Measurements from ENCODE around the gene PLEKHA6. TPM values are rescaled to one million over a fixed set of nuclear protein-coding genes. Genes with fewer than 3 reads are reported as not detected.

Gene PLEKHA6
- total RNA-seq, 2 donors from 2014 or later: 24.5 to 49.3 TPM

DNA sequence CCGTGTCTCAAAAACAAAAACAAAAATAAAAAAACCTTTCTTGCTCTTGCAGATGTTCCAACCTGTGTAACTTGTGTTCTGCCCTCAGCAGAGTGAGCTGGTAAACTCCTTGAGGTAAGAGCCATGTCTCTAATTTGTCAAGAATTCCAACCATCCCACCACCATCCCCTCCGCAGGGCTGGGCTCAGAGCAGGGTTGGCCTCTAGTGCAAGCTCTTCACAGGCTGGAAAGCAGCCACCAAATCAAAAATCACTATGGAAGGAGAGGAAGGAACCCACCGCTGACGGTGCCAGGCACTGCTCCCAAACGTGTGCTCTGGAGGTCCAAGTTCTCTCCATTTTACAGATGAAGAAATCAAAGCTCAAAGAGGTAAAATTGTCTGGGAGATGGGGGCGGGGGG lies 9.4 kb downstream of the PLEKHA6 start:
- 73% methylated on average over 6 of the region's 6 CpGs for WGBS
- no peaks in the 10 kb centered on the region for H3K9me3 ChIP-seq
- no peaks in the 10 kb centered on the region for H3K36me3 ChIP-seq
- DNase-seq (ENCODE audit: low spot score): no peak
- intact Hi-C loops (cut with DNase I): loop anchor here (5.0 kb wide), 1 partner anchor 88 kb away; no protein-coding TSS in a partner anchor
- no peak overlapping the region for H3K4me3 ChIP-seq
- H3K27ac ChIP-seq: no peak overlapping the region
- H3K4me1 ChIP-seq (replicated peaks): no peaks in the 10 kb centered on the region
- TF ChIP-seq POLR2AphosphoS5 (IDR thresholded peaks at IDR 0.05) (no peak), POLR2A (IDR thresholded peaks at IDR 0.05) (no peak), CTCF (IDR thresholded peaks at IDR 0.05) (no peak)
- no peaks in the 10 kb centered on the region for H3K27me3 ChIP-seq (replicated peaks; ENCODE audit: insufficient read depth)

DNA sequence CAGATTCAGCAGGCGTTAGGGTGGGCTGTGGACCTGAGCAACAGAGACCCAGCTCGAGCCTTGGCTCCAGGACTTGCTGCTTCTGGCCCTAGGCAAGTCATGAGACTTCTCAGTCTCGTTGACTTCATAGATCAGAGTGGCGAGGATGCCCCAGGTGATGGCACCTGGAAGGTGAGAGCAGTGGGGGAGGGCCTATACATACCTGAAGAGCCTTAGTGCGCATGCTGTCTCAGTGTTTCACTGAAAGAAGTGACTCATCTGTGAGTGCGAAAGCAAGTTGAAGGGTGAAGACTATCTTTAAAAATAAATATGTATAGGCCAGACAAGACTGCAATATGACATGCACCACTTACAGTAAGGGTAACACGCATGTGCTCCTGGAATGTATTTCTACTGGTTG lies 10.1 kb downstream of the PLEKHA6 start:
- no peak for DNase-seq (ENCODE audit: low spot score)
- intact Hi-C loops (cut with DNase I): loop anchor here (5.0 kb wide), 1 partner anchor 87 kb away; no protein-coding TSS in a partner anchor
- Histone ChIP-seq H3K27ac (no peak overlapping the region), H3K9me3 (no peaks in the 10 kb centered on the region), H3K36me3 (no peaks in the 10 kb centered on the region), H3K4me3 (no peak overlapping the region), H3K4me1 (replicated peaks) (no peaks in the 10 kb centered on the region), H3K27me3 (replicated peaks; ENCODE audit: insufficient read depth) (no peaks in the 10 kb centered on the region)
- TF ChIP-seq POLR2AphosphoS5 (IDR thresholded peaks at IDR 0.05): no peak
- no peak for TF ChIP-seq CTCF (IDR thresholded peaks at IDR 0.05)
- TF ChIP-seq POLR2A (IDR thresholded peaks at IDR 0.05): no peak
- 81% methylated on average over 7 of the region's 7 CpGs for WGBS

- no peaks in the 10 kb centered on the region for H3K27me3 ChIP-seq (replicated peaks; ENCODE audit: insufficient read depth)
- H3K9me3 ChIP-seq: no peaks in the 10 kb centered on the region
- WGBS: 28% methylated on average over 6 of the region's 6 CpGs
- H3K4me3 ChIP-seq: no peak overlapping the region
- no peak for DNase-seq (ENCODE audit: low spot score)
- H3K27ac ChIP-seq: peak overlapping the region; percentile 14 to 16
- H3K4me1 ChIP-seq (replicated peaks): no peaks in the 10 kb centered on the region
- no peak for TF ChIP-seq POLR2AphosphoS5 (IDR thresholded peaks at IDR 0.05)
- no peak for TF ChIP-seq CTCF (IDR thresholded peaks at IDR 0.05)
- no peak for TF ChIP-seq POLR2A (IDR thresholded peaks at IDR 0.05)
- no peaks in the 10 kb centered on the region for H3K36me3 ChIP-seq
- intact Hi-C loops (cut with DNase I): no loop called here
Observed at GRCh38 chr1:204348722-204349121, 11.0 kb downstream of the PLEKHA6 start.

GRCh38 chr1:204348242-204348641 lies 11.5 kb downstream of the PLEKHA6 start:
- no peak for DNase-seq (ENCODE audit: low spot score)
- H3K4me3 ChIP-seq: no peak overlapping the region
- no peaks in the 10 kb centered on the region for H3K4me1 ChIP-seq (replicated peaks)
- H3K27me3 ChIP-seq (replicated peaks; ENCODE audit: insufficient read depth): no peaks in the 10 kb centered on the region
- no peak for TF ChIP-seq POLR2A (IDR thresholded peaks at IDR 0.05)
- TF ChIP-seq POLR2AphosphoS5 (IDR thresholded peaks at IDR 0.05): no peak
- TF ChIP-seq CTCF (IDR thresholded peaks at IDR 0.05): no peak
- peak overlapping the region; percentile 14 to 16 for H3K27ac ChIP-seq
- H3K9me3 ChIP-seq: no peaks in the 10 kb centered on the region
- WGBS: 43% methylated on average over 6 of the region's 6 CpGs
- intact Hi-C loops (cut with DNase I): no loop called here
- H3K36me3 ChIP-seq: no peaks in the 10 kb centered on the region

DNA sequence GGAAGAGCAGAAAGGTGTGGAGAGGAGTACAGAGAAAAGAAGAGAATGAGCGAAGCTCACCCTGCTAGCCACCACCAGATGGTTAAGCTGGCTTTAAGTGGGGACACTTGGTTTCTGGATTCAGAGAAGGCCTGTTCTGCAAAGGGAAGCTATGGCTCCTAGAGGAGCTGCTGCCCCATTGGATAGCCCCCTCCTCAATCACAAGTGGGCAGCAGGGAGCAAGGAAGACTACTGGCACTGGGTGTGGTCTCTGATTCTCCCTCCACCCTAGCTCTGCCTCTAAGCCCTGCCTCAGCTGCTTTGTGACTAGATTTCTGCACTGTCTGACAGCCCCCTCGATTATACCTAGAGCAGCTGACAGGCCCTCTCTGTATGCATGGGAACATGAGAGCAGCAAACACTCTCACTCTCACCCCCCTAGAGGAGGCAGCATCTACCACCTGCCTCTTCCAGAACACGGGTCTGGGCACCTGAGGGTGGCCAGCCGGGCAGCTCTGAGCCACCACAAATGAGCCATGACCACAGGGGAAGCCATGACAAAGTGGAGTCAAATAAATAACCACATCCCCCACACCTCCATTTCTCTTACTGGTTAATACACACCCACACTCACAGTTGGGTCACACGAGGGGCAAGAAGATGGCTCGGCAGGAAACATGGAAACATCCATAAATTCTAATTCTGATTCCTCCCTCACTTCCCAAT lies 13.6 kb downstream of the PLEKHA6 start:
- Histone ChIP-seq H3K4me1 (replicated peaks) (no peaks in the 10 kb centered on the region), H3K9me3 (no peaks in the 10 kb centered on the region), H3K4me3 (no peak overlapping the region), H3K27me3 (replicated peaks; ENCODE audit: insufficient read depth) (no peaks in the 10 kb centered on the region), H3K36me3 (no peaks in the 10 kb centered on the region), H3K27ac (no peak overlapping the region)
- DNase-seq (ENCODE audit: low spot score): no peak
- TF ChIP-seq POLR2A (IDR thresholded peaks at IDR 0.05) (no peak), CTCF (IDR thresholded peaks at IDR 0.05) (no peak), POLR2AphosphoS5 (IDR thresholded peaks at IDR 0.05) (no peak)
- intact Hi-C loops (cut with DNase I): no loop called here
- 87% methylated on average over 6 of the region's 6 CpGs for WGBS

Data from prostate gland (tissue), 2 donors.